Ishikawa (cell line): ENCODE measurements around the gene QSOX2.

ENCODE experiments used
- CEBPB ChIP-seq: IDR thresholded peaks from 2 replicates; pipeline ENCODE4 v1.6.1; 2012
- CREB1 ChIP-seq: IDR thresholded peaks from 2 replicates; pipeline ENCODE4 v1.6.1; 2012; ENCODE audit warnings: low read depth
- EGR1 ChIP-seq: IDR thresholded peaks from 2 replicates; pipeline ENCODE4 v1.6.1; 2012
- EP300 ChIP-seq: IDR thresholded peaks from 2 replicates; pipeline ENCODE4 v1.6.1; 2012; ENCODE audit warnings: borderline replicate concordance
- FOXM1 ChIP-seq: IDR thresholded peaks from 2 replicates; pipeline ENCODE4 v1.6.1; 2012; ENCODE audit warnings: low read depth, borderline replicate concordance
- RAD21 ChIP-seq: IDR thresholded peaks from 2 replicates; pipeline ENCODE4 v1.6.1; 2012; ENCODE audit warnings: low read depth
- REST ChIP-seq: IDR thresholded peaks from 2 replicates; pipeline ENCODE4 v1.6.1; 2012; ENCODE audit warnings: low read depth, mild to moderate bottlenecking
- TAF1 ChIP-seq: IDR thresholded peaks from 2 replicates; pipeline ENCODE4 v1.6.1; 2012; ENCODE audit warnings: low read depth, mild to moderate bottlenecking
- TEAD4 ChIP-seq: IDR thresholded peaks from 2 replicates; pipeline ENCODE4 v1.6.1; 2012
- USF1 ChIP-seq: IDR thresholded peaks from 2 replicates; pipeline ENCODE4 v1.6.1; 2012
- YY1 ChIP-seq: IDR thresholded peaks from 2 replicates; pipeline ENCODE4 v1.6.1; 2012; ENCODE audit warnings: low read depth
- ZBTB7A ChIP-seq: IDR thresholded peaks from 2 replicates; pipeline ENCODE4 v1.6.1; 2012; ENCODE audit warnings: low read depth
- TF ChIP-seq, protein P1 (sequence below): IDR thresholded peaks from 2 replicates; pipeline ENCODE4 v1.6.1; 2012

DNA sequence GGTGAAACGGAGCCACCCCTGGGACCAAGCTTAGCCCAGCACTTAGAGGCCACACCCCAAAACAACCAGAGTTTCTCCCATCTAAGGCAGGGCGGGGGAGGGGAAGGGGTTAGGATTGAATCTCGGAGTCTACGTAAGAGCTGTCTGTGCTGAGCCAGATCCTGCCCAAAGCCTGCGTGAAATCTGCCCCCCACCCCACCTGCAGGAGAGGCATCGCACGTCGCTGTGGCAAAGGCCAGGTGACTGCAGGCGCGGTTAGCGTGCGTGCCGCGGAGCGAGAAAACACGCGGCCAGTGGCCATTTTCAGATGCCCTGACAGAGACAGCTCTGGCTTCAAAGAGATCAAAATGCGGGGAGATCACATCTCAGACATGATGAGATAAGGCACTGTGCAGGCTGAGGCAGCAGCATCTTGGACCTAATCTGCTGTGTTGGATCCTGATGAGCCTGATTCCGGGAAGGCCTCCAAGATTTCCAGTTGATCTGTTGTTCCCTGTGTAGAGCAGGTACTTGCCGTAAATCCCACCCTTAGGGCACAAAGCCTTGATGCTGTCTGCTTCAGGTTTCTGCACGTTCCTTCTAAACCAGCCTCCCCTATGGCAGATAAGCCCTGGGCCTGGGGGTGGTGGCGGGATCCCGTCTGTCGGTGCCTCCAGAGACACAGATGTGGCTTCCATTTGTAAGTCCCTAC lies 2.5 kb upstream of the QSOX2 start:
- TF ChIP-seq YY1 (no peak), USF1 (no peak), EP300 (no peak), CREB1 (no peak), ZBTB7A (no peak), REST (no peak), FOXM1 (no peak), TEAD4 (no peak), RAD21 (no peak), EGR1 (no peak), TAF1 (no peak), CEBPB (no peak)
- TF ChIP-seq, protein P1, sequence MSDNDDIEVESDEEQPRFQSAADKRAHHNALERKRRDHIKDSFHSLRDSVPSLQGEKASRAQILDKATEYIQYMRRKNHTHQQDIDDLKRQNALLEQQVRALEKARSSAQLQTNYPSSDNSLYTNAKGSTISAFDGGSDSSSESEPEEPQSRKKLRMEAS: no peak
